Heart left ventricle (tissue), 13 donors: Measurements from ENCODE around the gene MCU.

Experiments used
- POLR2A ChIP-seq, 2 donors: fragments of 450-650 bp; IDR thresholded peaks; one replicate each; pipeline ENCODE4 v1.6.1; 2017; ENCODE audit warnings: antibody characterized with exemption in 2 of 2, mild to moderate bottlenecking in 2 of 2, moderate library complexity in 2 of 2
- TF ChIP-seq, protein P1 (sequence below), 12 donors: fragments of 200-600 bp; sonication (generic) in 4 of 12; IDR thresholded peaks; one replicate each; pipeline versions ENCODE4 v1.5.0 to v1.8.0; 2018 to 2022; ENCODE audit warnings: antibody characterized with exemption in 12 of 12, mild to moderate bottlenecking in 5 of 12
- donor health status: ischemic (EF 13 %, LVEDD 7.1; RV severe dilation, severe dysfunction).
- donor health status: DM: no; HTN: yes; CAD: no.
- donor health status: DM: no; HTN: no; CAD: no.
- donor health status: ischemic (EF 25% LVEDD 6.9; RV normal size, moderate dysfunction).
- donor health status: ischemic (EF 25% LVEDD 5.7; RV mildly dilated, moderate dysfunction).
- donor health status: ischemic (EF 35%, LVEDD 5.7; RV mildly dilated, moderate dysfunction).
- donor health status: nonischemic (EF 11% LVEDD 7.7; RV severe dilation, severe dysfunction).
- donor health status: DM: yes; HTN: yes; CAD: no.
- donor health status: PGD.
- donor health status: ischemic (EF 29% LVEDD 5.4; RV normal size, mild dysfunction).
- donor health status: nonischemic (EF 23%, LVEDD 6.1; RV moderate dilation, normal function).

DNA sequence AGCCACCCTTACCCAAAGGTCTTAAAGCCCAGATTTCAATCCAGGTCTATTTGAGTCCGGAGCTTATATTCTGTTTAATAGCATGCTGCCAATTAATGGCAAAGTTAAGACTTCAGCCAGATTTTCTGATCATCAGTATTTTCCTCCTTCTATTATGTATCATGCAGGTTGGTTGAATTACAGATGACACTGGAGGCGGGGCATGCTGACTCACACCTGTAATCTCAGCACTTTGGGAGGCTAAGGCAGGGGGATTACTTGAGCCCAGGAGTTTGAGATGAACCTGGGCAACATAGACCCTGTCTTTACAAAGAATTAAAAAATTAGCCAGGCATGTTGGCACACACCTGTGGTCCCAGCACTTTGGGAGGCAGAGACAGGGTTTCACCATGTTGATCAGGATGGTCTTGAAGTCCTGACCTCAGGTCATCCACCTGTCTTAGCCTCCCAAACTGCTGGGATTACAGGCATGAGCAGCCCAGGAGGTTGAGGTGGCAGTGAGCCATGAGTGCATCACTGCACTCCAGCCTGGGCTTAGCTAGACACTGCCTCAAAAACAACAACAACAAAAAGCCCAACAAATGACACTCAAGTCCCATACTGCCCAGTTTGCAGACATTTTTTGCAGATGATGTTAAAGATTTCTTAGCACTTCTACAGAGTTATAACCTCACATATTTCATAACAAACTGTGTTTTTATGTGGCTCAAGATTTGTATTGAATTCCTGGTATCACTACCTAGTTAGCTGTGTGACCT is 62.5 kb downstream of the MCU start:
- TF ChIP-seq, protein P1, sequence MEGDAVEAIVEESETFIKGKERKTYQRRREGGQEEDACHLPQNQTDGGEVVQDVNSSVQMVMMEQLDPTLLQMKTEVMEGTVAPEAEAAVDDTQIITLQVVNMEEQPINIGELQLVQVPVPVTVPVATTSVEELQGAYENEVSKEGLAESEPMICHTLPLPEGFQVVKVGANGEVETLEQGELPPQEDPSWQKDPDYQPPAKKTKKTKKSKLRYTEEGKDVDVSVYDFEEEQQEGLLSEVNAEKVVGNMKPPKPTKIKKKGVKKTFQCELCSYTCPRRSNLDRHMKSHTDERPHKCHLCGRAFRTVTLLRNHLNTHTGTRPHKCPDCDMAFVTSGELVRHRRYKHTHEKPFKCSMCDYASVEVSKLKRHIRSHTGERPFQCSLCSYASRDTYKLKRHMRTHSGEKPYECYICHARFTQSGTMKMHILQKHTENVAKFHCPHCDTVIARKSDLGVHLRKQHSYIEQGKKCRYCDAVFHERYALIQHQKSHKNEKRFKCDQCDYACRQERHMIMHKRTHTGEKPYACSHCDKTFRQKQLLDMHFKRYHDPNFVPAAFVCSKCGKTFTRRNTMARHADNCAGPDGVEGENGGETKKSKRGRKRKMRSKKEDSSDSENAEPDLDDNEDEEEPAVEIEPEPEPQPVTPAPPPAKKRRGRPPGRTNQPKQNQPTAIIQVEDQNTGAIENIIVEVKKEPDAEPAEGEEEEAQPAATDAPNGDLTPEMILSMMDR (IDR thresholded peaks at IDR 0.05) = no peak
- TF ChIP-seq POLR2A (IDR thresholded peaks at IDR 0.05) = no peak
